OCI-LY3 (cell line): ENCODE results near the gene SPOCK1.

Source experiments
- H2AFZ ChIP-seq: fragments of 200-600, 300-600 bp; shearing (Covaris generic); 2 replicates; pipeline ENCODE4 v1.6.0; 2014; ENCODE audit warnings: antibody characterized with exemption, low read depth, low read length
- H3K27ac ChIP-seq: fragments of 200-600, 300-600 bp; sonication (generic); 2 replicates; pipeline ENCODE4 v1.5.1; 2014; ENCODE audit warnings: mild to moderate bottlenecking, low read length, moderate library complexity, mixed read lengths
- H3K27me3 ChIP-seq: fragments of 200-600, 300-600 bp; sonication (generic); 2 replicates; pipeline ENCODE4 v1.6.1; 2014; ENCODE audit warnings: low read depth, low read length, mixed read lengths
- H3K36me3 ChIP-seq: fragments of 200-600, 300-600 bp; sonication (generic); replicated peaks from 2 replicates; pipeline ENCODE3; 2014; ENCODE audit warnings: low read depth, low read length, mixed read lengths
- H3K4me1 ChIP-seq: fragments of 300-600, 200-600 bp; sonication (generic); 2 replicates; pipeline ENCODE4 v1.6.1; 2014; ENCODE audit warnings: low read length, mixed read lengths
- H3K4me2 ChIP-seq: fragments of 200-600, 300-600 bp; sonication (generic); 2 replicates; pipeline ENCODE4 v1.6.1; 2014; ENCODE audit warnings: low read length, mixed read lengths
- H3K4me3 ChIP-seq: fragments of 300-600, 200-600 bp; sonication (generic); 2 replicates; pipeline ENCODE4 v1.5.1; 2014; ENCODE audit warnings: antibody characterized with exemption, mild to moderate bottlenecking, low read length, moderate library complexity
- H3K79me2 ChIP-seq: fragments of 300-600, 200-600 bp; shearing (Covaris generic); 2 replicates; pipeline ENCODE4 v1.6.1; 2014; ENCODE audit warnings: mild to moderate bottlenecking, low read length, mixed read lengths
- H3K9ac ChIP-seq: fragments of 300-600, 200-600 bp; shearing (Covaris generic); 2 replicates; pipeline ENCODE4 v1.6.0; 2014; ENCODE audit warnings: mild to moderate bottlenecking, low read length, moderate library complexity
- H3K9me3 ChIP-seq: fragments of 200-600, 300-600 bp; shearing (Covaris generic); 2 replicates; pipeline ENCODE4 v1.6.1; 2014; ENCODE audit warnings: low read length, mixed read lengths; ENCODE audit not compliant: insufficient read depth
- H4K20me1 ChIP-seq: fragments of 200-600, 300-600 bp; sonication (generic); 2 replicates; pipeline ENCODE4 v1.6.1; 2016; ENCODE audit warnings: low read length, mixed read lengths; ENCODE audit not compliant: insufficient read depth
- CTCF ChIP-seq: fragments of 200-600, 300-600 bp; sonication (generic); IDR thresholded peaks from 2 replicates; pipeline ENCODE4 v1.5.1; 2014; ENCODE audit warnings: antibody characterized with exemption, low read length, low read depth
- EZH2phosphoT487 ChIP-seq: fragments of 200-600 bp; shearing (Covaris generic); IDR thresholded peaks from 2 replicates; pipeline ENCODE4 v1.6.1; 2018; ENCODE audit warnings: antibody characterized with exemption, mixed run types, low read depth

Gene SPOCK1

GRCh38 chr5:137040024-137040423 is 459.1 kb downstream of the SPOCK1 start:
- H3K4me1 ChIP-seq: no peaks in the 10 kb centered on the region

GRCh38 chr5:137037848-137038247 is 461.3 kb downstream of the SPOCK1 start:
- Histone ChIP-seq H3K36me3 (no peaks in the 10 kb centered on the region), H3K4me1 (no peaks in the 10 kb centered on the region), H3K79me2 (no peaks in the 10 kb centered on the region), H3K4me2 (no peak overlapping the region), H4K20me1 (no peaks in the 10 kb centered on the region), H2AFZ (no peak overlapping the region), H3K9me3 (no peaks in the 10 kb centered on the region), H3K27ac (no peak overlapping the region), H3K9ac (no peak overlapping the region), H3K27me3 (no peaks in the 10 kb centered on the region), H3K4me3 (no peak overlapping the region)
- TF ChIP-seq EZH2phosphoT487 (no peak), CTCF (no peak)

More at GRCh38 chr5:137040024-137040423, 459.1 kb downstream of the SPOCK1 start:
- H3K27me3 ChIP-seq: no peaks in the 10 kb centered on the region
- no peak overlapping the region for H3K4me3 ChIP-seq
- no peak overlapping the region for H3K4me2 ChIP-seq
- no peaks in the 10 kb centered on the region for H3K9me3 ChIP-seq
- H3K79me2 ChIP-seq: no peaks in the 10 kb centered on the region
- H3K9ac ChIP-seq: no peak overlapping the region
- H3K36me3 ChIP-seq: no peaks in the 10 kb centered on the region
- TF ChIP-seq EZH2phosphoT487: no peak
- TF ChIP-seq CTCF: no peak
- H2AFZ ChIP-seq: no peak overlapping the region
- no peak overlapping the region for H3K27ac ChIP-seq
- no peaks in the 10 kb centered on the region for H4K20me1 ChIP-seq

DNA sequence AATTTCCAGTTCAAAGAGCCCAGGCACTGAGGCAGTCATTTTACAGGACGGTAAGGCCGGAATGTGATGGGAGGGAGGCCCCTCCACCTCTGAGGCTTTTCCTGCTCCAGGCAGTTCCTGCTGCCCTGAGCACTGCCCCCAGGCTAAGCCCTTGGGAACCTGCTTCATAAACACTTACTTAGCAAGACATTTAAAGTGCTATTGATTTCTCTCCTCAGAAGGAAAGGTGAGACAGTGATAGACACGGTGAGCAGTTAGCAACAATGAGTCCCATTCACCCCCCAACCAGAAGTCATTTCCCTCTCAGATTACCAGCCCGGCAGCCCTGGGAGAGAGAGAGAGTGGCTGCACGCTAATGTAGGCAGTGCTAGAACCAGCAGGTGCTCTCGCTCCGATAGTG is 462.5 kb downstream of the SPOCK1 start:
- no peaks in the 10 kb centered on the region for H3K27me3 ChIP-seq
- H3K79me2 ChIP-seq: no peaks in the 10 kb centered on the region
- no peak overlapping the region for H3K27ac ChIP-seq
- no peak overlapping the region for H2AFZ ChIP-seq
- H3K9ac ChIP-seq: no peak overlapping the region
- H3K36me3 ChIP-seq: no peaks in the 10 kb centered on the region
- no peak overlapping the region for H3K4me2 ChIP-seq
- no peak overlapping the region for H3K4me3 ChIP-seq
- H3K4me1 ChIP-seq: no peaks in the 10 kb centered on the region
- H3K9me3 ChIP-seq: no peaks in the 10 kb centered on the region
- TF ChIP-seq EZH2phosphoT487 (no peak), CTCF (no peak)
- no peaks in the 10 kb centered on the region for H4K20me1 ChIP-seq

DNA sequence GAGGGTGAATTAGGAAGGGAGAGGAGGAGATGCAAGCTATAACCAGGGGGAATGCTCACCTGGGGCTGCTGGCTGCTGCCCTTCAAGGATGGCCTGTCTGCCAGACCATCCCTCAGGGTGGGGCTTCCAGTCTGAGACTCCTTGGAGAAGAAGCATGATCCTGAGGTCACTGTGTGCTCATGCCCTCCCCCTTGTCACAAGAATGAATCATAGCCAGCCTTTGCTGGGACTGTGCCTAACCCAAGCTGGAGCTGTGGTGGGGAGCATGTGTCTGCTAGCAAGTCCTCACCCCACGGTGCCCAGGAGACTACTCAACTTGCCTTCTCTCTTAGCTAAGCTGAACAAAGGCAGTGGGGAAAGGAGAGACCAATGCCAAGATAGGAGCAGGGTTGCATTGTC is 463.6 kb downstream of the SPOCK1 start:
- H3K4me1 ChIP-seq: no peaks in the 10 kb centered on the region
- H3K27me3 ChIP-seq: no peaks in the 10 kb centered on the region
- H2AFZ ChIP-seq: no peak overlapping the region
- no peaks in the 10 kb centered on the region for H3K9me3 ChIP-seq
- no peak overlapping the region for H3K4me2 ChIP-seq
- no peak overlapping the region for H3K9ac ChIP-seq
- no peak overlapping the region for H3K27ac ChIP-seq
- H3K4me3 ChIP-seq: no peak overlapping the region
- H3K79me2 ChIP-seq: no peaks in the 10 kb centered on the region
- no peaks in the 10 kb centered on the region for H4K20me1 ChIP-seq
- no peaks in the 10 kb centered on the region for H3K36me3 ChIP-seq
- TF ChIP-seq CTCF (no peak), EZH2phosphoT487 (no peak)
